ENCODE data around the gene NTM. TPM values are rescaled to one million over a fixed set of nuclear protein-coding genes. Genes with fewer than 3 reads are reported as not detected.

The NTM gene
- total and polyA plus RNA-seq, 2 donors (not counting 1 experiment from before 2014, with no cell fraction given): 12.3 to 28.6 TPM

GRCh38 chr11:131658414-131658813 is 288.0 kb downstream of the NTM start:
- no peaks in the 10 kb centered on the region for H4K20me1 ChIP-seq (ENCODE audit: control insufficient read depth, extremely low read depth, insufficient read depth, low read length)
- no peaks in the 10 kb centered on the region for H3K9me3 ChIP-seq (ENCODE audit: control insufficient read depth, insufficient read depth, low read depth, low read length)
- H3K36me3 ChIP-seq (ENCODE audit: control insufficient read depth, insufficient read depth, low read length): no peaks in the 10 kb centered on the region
- no peak overlapping the region for H3K9ac ChIP-seq (ENCODE audit: insufficient read depth, low read length)
- TF ChIP-seq EZH2 (IDR thresholded peaks at IDR 0.05; ENCODE audit: low read length, missing control alignments) (no peak), CTCF (conservative IDR thresholded peaks at IDR 0.05 in 1 of 2, IDR thresholded peaks at IDR 0.05 in 1 of 2; ENCODE audit: low read depth in 1 of 2, low read length in 2 of 2) (no peak)
- H3K79me2 ChIP-seq (ENCODE audit: control insufficient read depth, insufficient read depth, low read length): no peaks in the 10 kb centered on the region
- no peaks in the 10 kb centered on the region for H3K4me1 ChIP-seq (ENCODE audit: control insufficient read depth, extremely low read depth, insufficient read depth, low read length)
- peak in 1 of 2 donors; percentile 45 for DNase-seq (ENCODE audit: low read depth in 2 of 2)
- H3K4me2 ChIP-seq (ENCODE audit: extremely low read depth, insufficient read depth, low read length): no peak overlapping the region
- no peaks in the 10 kb centered on the region for H3K27me3 ChIP-seq (ENCODE audit: control insufficient read depth, insufficient read depth, low read length)
- H2AFZ ChIP-seq (ENCODE audit: low read length): no peak overlapping the region
- H3K4me3 ChIP-seq (replicated peaks in 1 of 4; ENCODE audit: control extremely low read depth in 1 of 4, insufficient read depth in 1 of 4, low read depth in 3 of 4, low read length in 4 of 4): no peak overlapping the region
- no peak overlapping the region for H3K27ac ChIP-seq (ENCODE audit: insufficient read depth, low read length)

GRCh38 chr11:131658952-131659351 is 288.5 kb downstream of the NTM start:
- no peak overlapping the region for H3K9ac ChIP-seq (ENCODE audit: insufficient read depth, low read length)
- H2AFZ ChIP-seq (ENCODE audit: low read length): no peak overlapping the region
- H3K4me3 ChIP-seq (replicated peaks in 1 of 4; ENCODE audit: control extremely low read depth in 1 of 4, insufficient read depth in 1 of 4, low read depth in 3 of 4, low read length in 4 of 4): no peak overlapping the region
- H3K27me3 ChIP-seq (ENCODE audit: control insufficient read depth, insufficient read depth, low read length): no peaks in the 10 kb centered on the region
- H3K4me1 ChIP-seq (ENCODE audit: control insufficient read depth, extremely low read depth, insufficient read depth, low read length): no peaks in the 10 kb centered on the region
- H4K20me1 ChIP-seq (ENCODE audit: control insufficient read depth, extremely low read depth, insufficient read depth, low read length): no peaks in the 10 kb centered on the region
- H3K9me3 ChIP-seq (ENCODE audit: control insufficient read depth, insufficient read depth, low read depth, low read length): no peaks in the 10 kb centered on the region
- no peaks in the 10 kb centered on the region for H3K36me3 ChIP-seq (ENCODE audit: control insufficient read depth, insufficient read depth, low read length)
- no peak overlapping the region for H3K4me2 ChIP-seq (ENCODE audit: extremely low read depth, insufficient read depth, low read length)
- DNase-seq (ENCODE audit: low read depth in 2 of 2): peak in 1 of 2 donors; percentile 51
- no peaks in the 10 kb centered on the region for H3K79me2 ChIP-seq (ENCODE audit: control insufficient read depth, insufficient read depth, low read length)
- no peak for TF ChIP-seq CTCF (conservative IDR thresholded peaks at IDR 0.05 in 1 of 2, IDR thresholded peaks at IDR 0.05 in 1 of 2; ENCODE audit: low read depth in 1 of 2, low read length in 2 of 2)
- H3K27ac ChIP-seq (ENCODE audit: insufficient read depth, low read length): no peak overlapping the region

- TF ChIP-seq CTCF (conservative IDR thresholded peaks at IDR 0.05 in 1 of 2, IDR thresholded peaks at IDR 0.05 in 1 of 2; ENCODE audit: low read depth in 1 of 2, low read length in 2 of 2): no peak
- Histone ChIP-seq H3K27me3 (ENCODE audit: control insufficient read depth, insufficient read depth, low read length) (no peaks in the 10 kb centered on the region), H3K4me3 (replicated peaks in 1 of 4; ENCODE audit: control extremely low read depth in 1 of 4, insufficient read depth in 1 of 4, low read depth in 3 of 4, low read length in 4 of 4) (no peak overlapping the region), H2AFZ (ENCODE audit: low read length) (no peak overlapping the region), H3K9ac (ENCODE audit: insufficient read depth, low read length) (no peak overlapping the region), H3K4me2 (ENCODE audit: extremely low read depth, insufficient read depth, low read length) (no peak overlapping the region), H3K4me1 (ENCODE audit: control insufficient read depth, extremely low read depth, insufficient read depth, low read length) (no peaks in the 10 kb centered on the region), H3K9me3 (ENCODE audit: control insufficient read depth, insufficient read depth, low read depth, low read length) (no peaks in the 10 kb centered on the region), H3K36me3 (ENCODE audit: control insufficient read depth, insufficient read depth, low read length) (no peaks in the 10 kb centered on the region), H3K79me2 (ENCODE audit: control insufficient read depth, insufficient read depth, low read length) (no peaks in the 10 kb centered on the region), H3K27ac (ENCODE audit: insufficient read depth, low read length) (no peak overlapping the region), H4K20me1 (ENCODE audit: control insufficient read depth, extremely low read depth, insufficient read depth, low read length) (no peaks in the 10 kb centered on the region)
- DNase-seq (ENCODE audit: low read depth in 2 of 2): no peak
These were observed 289.5 kb downstream of the NTM start for GRCh38 chr11:131659931-131660330.
